SKM-1 (cell line): Measurements from ENCODE around the gene ZBTB47.

Experiments
- DNase-seq: peaks from one replicate; lab custom pipeline; 2025; ENCODE audit not compliant: unreplicated experiment; lab: John Stamatoyannopoulos, UW

Gene ZBTB47

GRCh38 chr3:42653560-42654330 is at the start of gene ZBTB47:
TSS of gene ZBTB47 (plus strand) at chr3:42653697. CDS start at chr3:42658356, 4,659 bp downstream.
- DNase-seq: no peak

- no peak for DNase-seq
Measured at GRCh38 chr3:42605546-42606173, 47.8 kb upstream of the ZBTB47 start.

GRCh38 chr3:42608581-42608980 is 44.9 kb upstream of the ZBTB47 start:
- no peak for DNase-seq

DNA sequence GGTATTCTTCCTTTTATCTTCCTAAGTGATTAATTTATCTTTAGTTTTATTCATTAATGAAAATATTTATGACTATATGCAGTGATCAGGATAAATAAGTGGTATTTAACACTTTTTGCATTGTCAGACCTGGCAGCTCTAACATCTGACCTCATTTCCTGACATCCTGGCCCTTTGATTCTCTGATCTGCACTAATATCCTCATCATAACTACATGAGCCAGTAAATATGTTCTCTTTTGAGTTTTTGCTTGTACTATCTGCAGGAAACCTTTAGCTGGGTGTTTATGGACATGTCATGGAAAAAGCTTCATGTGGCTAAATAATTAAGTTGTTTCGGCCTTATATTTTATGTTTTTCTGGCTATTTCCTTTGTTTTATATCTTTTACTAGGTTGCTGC is 42.5 kb upstream of the ZBTB47 start:
- no peak for DNase-seq

DNA sequence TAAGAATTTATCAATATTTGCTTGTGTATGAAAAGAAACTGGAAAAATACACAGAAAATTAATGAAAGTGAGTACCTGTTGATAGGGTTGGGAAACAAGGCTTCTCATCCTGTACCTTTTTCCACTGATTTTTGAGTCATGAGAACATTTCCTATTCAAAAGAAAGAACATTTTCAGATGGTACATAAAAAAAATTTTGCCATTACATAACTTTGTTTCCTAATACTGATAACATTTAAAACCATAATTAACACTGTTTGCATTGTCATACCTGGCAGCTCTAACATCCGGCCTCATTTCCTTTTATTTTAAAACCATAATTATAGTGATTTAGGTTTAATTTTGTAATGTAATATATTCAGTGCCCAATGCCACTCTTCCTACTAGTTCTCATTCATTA is 41.3 kb upstream of the ZBTB47 start:
- DNase-seq: no peak

DNA sequence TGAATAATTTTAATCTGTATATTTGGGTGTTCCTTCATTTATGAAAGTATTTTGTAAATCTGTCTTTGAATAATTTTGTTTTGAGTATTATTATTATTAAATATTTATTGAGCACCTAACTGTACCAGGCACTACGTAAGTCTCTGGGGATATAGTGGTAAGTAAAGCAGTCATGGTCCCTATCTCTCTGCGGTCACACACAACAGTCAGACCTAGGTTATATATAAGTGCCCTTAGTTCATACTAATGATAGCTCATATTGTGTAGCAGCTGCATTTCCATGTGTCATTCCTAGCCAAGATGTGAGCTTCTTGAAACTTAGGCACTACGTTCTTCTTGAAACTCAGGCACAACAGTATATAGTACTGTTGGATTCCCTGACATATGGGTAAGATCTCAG is 40.6 kb upstream of the ZBTB47 start:
- no peak for DNase-seq

GRCh38 chr3:42613462-42613861 is 40.0 kb upstream of the ZBTB47 start:
- DNase-seq: no peak

- DNase-seq: no peak
Measured at GRCh38 chr3:42631620-42632019, 21.9 kb upstream of the ZBTB47 start.

DNA sequence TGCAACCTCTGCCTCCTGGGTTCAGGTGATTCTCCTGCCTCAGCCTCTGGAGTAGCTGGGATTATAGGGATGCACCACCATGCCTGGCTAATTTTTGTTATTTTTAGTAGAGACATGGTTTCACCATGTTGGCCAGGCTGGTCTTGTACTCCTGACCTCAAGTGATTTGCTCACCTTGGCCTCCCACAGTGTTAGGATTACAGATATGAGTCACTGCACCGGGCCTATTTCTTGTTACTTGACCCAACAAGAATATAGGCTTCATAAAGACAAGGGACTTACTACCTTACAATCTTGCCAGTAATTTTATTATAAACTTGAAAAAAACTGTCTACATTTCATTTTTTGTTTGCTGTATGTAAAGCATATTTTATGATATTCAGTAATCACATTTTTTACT is 21.4 kb upstream of the ZBTB47 start:
- no peak for DNase-seq

- no peak for DNase-seq
Measured at GRCh38 chr3:42633544-42633943, 20.0 kb upstream of the ZBTB47 start.

GRCh38 chr3:42635111-42635510 is 18.4 kb upstream of the ZBTB47 start:
- DNase-seq: no peak

GRCh38 chr3:42637001-42637400 is 16.5 kb upstream of the ZBTB47 start:
- no peak for DNase-seq

DNA sequence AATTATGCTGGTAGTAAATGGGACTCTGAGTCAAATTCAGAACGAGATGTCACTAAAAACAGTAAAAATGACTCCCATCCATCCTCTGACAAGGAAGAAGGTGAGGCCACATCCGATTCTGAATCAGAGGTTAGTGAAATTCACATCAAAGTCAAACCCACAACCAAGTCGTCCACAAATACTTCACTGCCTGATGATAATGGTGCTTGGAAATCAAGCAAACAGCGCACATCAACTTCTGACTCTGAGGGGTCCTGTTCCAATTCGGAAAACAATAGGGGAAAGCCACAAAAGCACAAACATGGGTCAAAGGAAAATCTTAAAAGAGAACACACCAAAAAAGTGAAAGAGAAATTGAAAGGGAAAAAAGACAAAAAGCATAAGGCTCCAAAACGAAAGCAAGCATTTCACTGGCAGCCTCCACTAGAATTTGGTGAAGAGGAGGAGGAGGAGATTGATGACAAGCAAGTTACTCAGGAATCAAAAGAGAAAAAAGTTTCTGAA is 15.1 kb upstream of the ZBTB47 start:
- no peak for DNase-seq

GRCh38 chr3:42639192-42639591 is 14.3 kb upstream of the ZBTB47 start:
- no peak for DNase-seq

GRCh38 chr3:42640129-42640528 is 13.4 kb upstream of the ZBTB47 start:
- DNase-seq: no peak

DNA sequence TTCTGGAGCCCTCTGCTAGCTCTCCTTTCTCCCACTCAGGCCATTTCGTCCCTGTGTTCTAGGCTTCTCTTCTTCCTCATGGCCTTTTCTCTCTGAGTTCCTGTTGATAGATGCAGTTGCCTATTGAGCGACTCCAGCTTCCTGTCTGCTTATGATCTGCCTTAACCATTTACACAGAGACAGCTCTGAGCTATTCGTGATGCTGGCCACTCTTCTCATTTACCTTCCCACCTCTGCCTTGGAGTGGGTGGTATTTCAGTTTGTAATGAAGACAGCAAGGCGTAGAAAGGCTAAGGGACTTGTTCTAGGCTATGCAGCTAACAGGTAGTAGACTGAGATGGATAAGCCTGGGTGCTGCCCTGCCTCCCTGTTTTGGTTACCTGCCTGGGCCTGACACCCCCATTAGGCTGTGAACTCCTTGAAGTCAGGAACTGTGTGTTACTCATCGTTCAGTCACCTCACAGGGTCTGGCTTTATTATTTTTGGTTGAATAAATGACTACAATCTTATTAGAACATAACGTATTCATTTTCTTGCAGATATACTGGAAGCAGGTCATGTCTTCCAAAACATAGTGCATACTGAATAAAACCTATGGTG is 12.6 kb upstream of the ZBTB47 start:
- DNase-seq: no peak

GRCh38 chr3:42647821-42648459 is 5.6 kb upstream of the ZBTB47 start:
- no peak for DNase-seq

GRCh38 chr3:42649006-42649405 is 4.5 kb upstream of the ZBTB47 start:
- DNase-seq: no peak

DNA sequence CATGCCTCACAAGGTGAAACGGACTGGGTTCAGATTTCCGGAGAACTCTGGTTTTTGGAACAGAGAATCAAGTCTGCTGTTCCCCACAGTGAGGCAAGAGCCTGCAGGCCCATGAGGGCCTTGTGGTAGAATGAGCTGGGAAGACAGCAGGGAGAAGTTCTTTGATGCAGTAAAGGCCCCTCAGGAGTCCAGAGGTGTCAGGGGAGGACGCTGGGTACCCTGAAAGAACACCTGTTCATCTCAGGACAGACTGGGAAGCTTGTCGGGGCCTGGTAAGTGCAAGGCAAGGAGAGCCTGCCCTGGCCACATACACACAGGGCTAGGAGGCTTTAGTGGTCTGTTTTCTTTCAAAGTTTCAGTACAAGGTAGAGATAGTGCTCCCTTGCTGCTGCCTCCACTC is 3.7 kb upstream of the ZBTB47 start:
- no peak for DNase-seq

GRCh38 chr3:42651248-42652091 is 2.0 kb upstream of the ZBTB47 start:
- DNase-seq: no peak

- DNase-seq: no peak
Measured at GRCh38 chr3:42652251-42652610, 1.3 kb upstream of the ZBTB47 start.
